WERI-Rb-1 (cell line): ENCODE data around the gene PIP5K1C.

Experiments used
- DNase-seq: peaks from one replicate; pipeline ENCODE4 v3.0.0-alpha.2; 2020
- H3K27ac ChIP-seq: fragments of 250-450 bp; sonication (Bioruptor Pico); 2 replicates; pipeline ENCODE4 v1.5.1; 2020; ENCODE audit warnings: mild to moderate bottlenecking, moderate library complexity
- H3K27me3 ChIP-seq: fragments of 250-450 bp; sonication (Bioruptor Pico); 2 replicates; pipeline ENCODE4 v1.5.1; 2021; ENCODE audit warnings: mild to moderate bottlenecking, low read depth, moderate library complexity; ENCODE audit not compliant: insufficient read depth, severe bottlenecking
- H3K36me3 ChIP-seq: fragments of 250-450 bp; sonication (Bioruptor Pico); 2 replicates; pipeline ENCODE4 v1.5.1; 2020; ENCODE audit warnings: mild to moderate bottlenecking, moderate library complexity
- H3K4me3 ChIP-seq: 2 replicates; pipeline ENCODE4 v1.5.1; 2011; ENCODE audit warnings: low read depth, mild to moderate bottlenecking, control low read depth, low read length
- H3K9me3 ChIP-seq: fragments of 250-450 bp; sonication (Bioruptor Pico); 2 replicates; pipeline ENCODE4 v1.5.1; 2021; ENCODE audit warnings: mild to moderate bottlenecking, moderate library complexity; ENCODE audit not compliant: severe bottlenecking
- CTCF ChIP-seq: IDR thresholded peaks from 2 replicates; pipeline ENCODE4 v1.5.1; 2011; ENCODE audit warnings: low read depth, mild to moderate bottlenecking, control low read depth, inconsistent platforms, low read length

Gene PIP5K1C

GRCh38 chr19:3708207-3708931 is 8.1 kb upstream of the PIP5K1C start, which contains the start of gene TJP3:
Gene TJP3 (plus strand): TSS chr19:3708384. CDS start chr19:3728433, 20,049 bp downstream.
- Histone ChIP-seq H3K4me3 (peak within 1 kb of the TSS; percentile 13; the same call in 1 of the 2 replicates), H3K27me3 (no peaks in the 10 kb centered on the region), H3K9me3 (no peaks in the 10 kb centered on the region), H3K27ac (peak within 1 kb of the TSS; percentile 60), H3K36me3 (no peaks in the 10 kb centered on the region)
- DNase-seq, result peak; percentile 53
- peak; percentile 17; the same call in 1 of the 2 replicates for TF ChIP-seq CTCF

GRCh38 chr19:3707868-3708206 is 7.6 kb upstream of the PIP5K1C start:
- no peak for DNase-seq
- H3K27ac ChIP-seq, result no peak overlapping the region

GRCh38 chr19:3701200-3701599 is 932 bp upstream of the PIP5K1C start:
- no peak for DNase-seq
- Histone ChIP-seq H3K9me3 (no peaks in the 10 kb centered on the region), H3K27ac (no peak overlapping the region), H3K4me3 (no peak overlapping the region), H3K27me3 (no peaks in the 10 kb centered on the region), H3K36me3 (peaks cover 13% of the 10 kb centered on the region)
- TF ChIP-seq CTCF, result no peak

More at GRCh38 chr19:3707868-3708206, 7.6 kb upstream of the PIP5K1C start:
- no peaks in the 10 kb centered on the region for H3K9me3 ChIP-seq
- H3K36me3 ChIP-seq, result no peaks in the 10 kb centered on the region
- H3K4me3 ChIP-seq, result no peak overlapping the region
- no peak for TF ChIP-seq CTCF
- no peaks in the 10 kb centered on the region for H3K27me3 ChIP-seq

GRCh38 chr19:3699741-3700241 is 477 bp downstream of the PIP5K1C start:
- Histone ChIP-seq H3K27ac (peak overlapping the region; percentile 85), H3K36me3 (peaks cover 27% of the 10 kb centered on the region), H3K27me3 (no peaks in the 10 kb centered on the region), H3K4me3 (peak overlapping the region; percentile 63), H3K9me3 (no peaks in the 10 kb centered on the region)
- no peak for TF ChIP-seq CTCF
- DNase-seq, result no peak

GRCh38 chr19:3698974-3699740 is 1.1 kb downstream of the PIP5K1C start:
- H3K36me3 ChIP-seq, result peaks cover 33% of the 10 kb centered on the region
- DNase-seq, result peak; percentile 69
- no peak for TF ChIP-seq CTCF
- no peaks in the 10 kb centered on the region for H3K27me3 ChIP-seq
- peak overlapping the region; percentile 85 for H3K27ac ChIP-seq
- peak overlapping the region; percentile 63 for H3K4me3 ChIP-seq
- H3K9me3 ChIP-seq, result no peaks in the 10 kb centered on the region
